Neutrophil (primary cell): Measurements from ENCODE around the gene THOC2.

Experiments
- H3K27ac ChIP-seq: fragments of 200-600 bp; sonication (generic); 2 replicates; pipeline ENCODE4 v1.5.1; 2016; ENCODE audit warnings: mild to moderate bottlenecking, moderate library complexity
- H3K27me3 ChIP-seq: fragments of 200-600 bp; sonication (generic); 2 replicates; pipeline ENCODE4 v1.6.0; 2016; ENCODE audit warnings: mild to moderate bottlenecking
- H3K36me3 ChIP-seq: fragments of 200-600 bp; sonication (generic); 2 replicates; pipeline ENCODE4 v1.5.1; 2017
- H3K4me1 ChIP-seq, 2 experiments: fragments of 200-600 bp in 1 of 2; sonication (generic) in 1 of 2; 1 replicate in 1 of 2; 2 replicates in 1 of 2; pipeline versions ENCODE4 v1.5.1 to v1.6.1; 2013 to 2016; ENCODE audit warnings: low read depth in 1 of 2, low read length in 1 of 2, mild to moderate bottlenecking in 1 of 2, moderate library complexity in 1 of 2; ENCODE audit not compliant: control insufficient read depth in 1 of 2, insufficient read depth in 1 of 2
- H3K4me3 ChIP-seq, 2 experiments: fragments of 200-600 bp in 1 of 2; sonication (generic) in 1 of 2; 1 replicate in 1 of 2; 2 replicates in 1 of 2; pipeline ENCODE4 v1.5.1; 2013 to 2016; ENCODE audit warnings: low read depth in 1 of 2, low read length in 1 of 2, mild to moderate bottlenecking in 1 of 2, moderate library complexity in 1 of 2
- H3K9me3 ChIP-seq: fragments of 200-600 bp; sonication (generic); 2 replicates; pipeline ENCODE4 v1.5.1; 2016
- CTCF ChIP-seq: fragments of 200-600 bp; sonication (generic); IDR thresholded peaks from 2 replicates; pipeline ENCODE4 v1.5.1; 2016; ENCODE audit warnings: antibody characterized with exemption

Gene THOC2

GRCh38 chrX:123749643-123750042, 16.8 kb upstream of the THOC2 start:
- no peak for TF ChIP-seq CTCF
- no peaks in the 10 kb centered on the region for H3K27me3 ChIP-seq
- no peak overlapping the region for H3K27ac ChIP-seq
- H3K4me3 ChIP-seq: no peak overlapping the region
- no peaks in the 10 kb centered on the region for H3K36me3 ChIP-seq
- H3K9me3 ChIP-seq: no peaks in the 10 kb centered on the region
- H3K4me1 ChIP-seq: no peaks in the 10 kb centered on the region

- H3K9me3 ChIP-seq: no peaks in the 10 kb centered on the region
- no peaks in the 10 kb centered on the region for H3K36me3 ChIP-seq
- no peak overlapping the region for H3K27ac ChIP-seq
- H3K27me3 ChIP-seq: no peaks in the 10 kb centered on the region
- H3K4me3 ChIP-seq: no peak overlapping the region
- H3K4me1 ChIP-seq: peaks cover 0 to 5% of the 10 kb centered on the region in 2 experiments
- no peak for TF ChIP-seq CTCF
Observed at GRCh38 chrX:123745511-123745910, 12.7 kb upstream of the THOC2 start.

- TF ChIP-seq CTCF: no peak
- Histone ChIP-seq H3K4me1 (peaks cover 0 to 6% of the 10 kb centered on the region in 2 experiments), H3K36me3 (no peaks in the 10 kb centered on the region), H3K27me3 (no peaks in the 10 kb centered on the region), H3K27ac (no peak overlapping the region), H3K4me3 (no peak overlapping the region), H3K9me3 (no peaks in the 10 kb centered on the region)
Observed at GRCh38 chrX:123743312-123743711, 10.5 kb upstream of the THOC2 start.

GRCh38 chrX:123742440-123742839, 9.6 kb upstream of the THOC2 start:
- peaks cover 0 to 6% of the 10 kb centered on the region in 2 experiments for H3K4me1 ChIP-seq
- H3K27ac ChIP-seq: no peak overlapping the region
- H3K27me3 ChIP-seq: no peaks in the 10 kb centered on the region
- H3K36me3 ChIP-seq: no peaks in the 10 kb centered on the region
- no peaks in the 10 kb centered on the region for H3K9me3 ChIP-seq
- H3K4me3 ChIP-seq: no peak overlapping the region
- no peak for TF ChIP-seq CTCF

- no peak overlapping the region for H3K4me3 ChIP-seq
- no peaks in the 10 kb centered on the region for H3K27me3 ChIP-seq
- no peak overlapping the region for H3K27ac ChIP-seq
- H3K36me3 ChIP-seq: no peaks in the 10 kb centered on the region
- no peaks in the 10 kb centered on the region for H3K9me3 ChIP-seq
- TF ChIP-seq CTCF: no peak
- peaks cover 0 to 6% of the 10 kb centered on the region in 2 experiments for H3K4me1 ChIP-seq
Observed at GRCh38 chrX:123740536-123740935, 7.7 kb upstream of the THOC2 start.

- H3K9me3 ChIP-seq: no peaks in the 10 kb centered on the region
- no peaks in the 10 kb centered on the region for H3K27me3 ChIP-seq
- no peaks in the 10 kb centered on the region for H3K36me3 ChIP-seq
- no peak overlapping the region for H3K27ac ChIP-seq
- TF ChIP-seq CTCF: no peak
- peaks cover 0 to 6% of the 10 kb centered on the region in 2 experiments for H3K4me1 ChIP-seq
- no peak overlapping the region for H3K4me3 ChIP-seq
Observed at GRCh38 chrX:123740006-123740405, 7.2 kb upstream of the THOC2 start.
